OCI-M1 (cell line): ENCODE measurements around the gene WDR73.
A peak's percentile ranks its signal among the peaks of the same experiment; 100 is the strongest.
"Not testable (repeated sequence)": the region's sequence is repeated elsewhere in the genome, so short reads cannot be mapped to it uniquely, and the experiment has no call there.

Experiments used
- DNase-seq: peaks from one replicate; lab custom pipeline; 2025; lab: John Stamatoyannopoulos, UW

WDR73 gene

DNA sequence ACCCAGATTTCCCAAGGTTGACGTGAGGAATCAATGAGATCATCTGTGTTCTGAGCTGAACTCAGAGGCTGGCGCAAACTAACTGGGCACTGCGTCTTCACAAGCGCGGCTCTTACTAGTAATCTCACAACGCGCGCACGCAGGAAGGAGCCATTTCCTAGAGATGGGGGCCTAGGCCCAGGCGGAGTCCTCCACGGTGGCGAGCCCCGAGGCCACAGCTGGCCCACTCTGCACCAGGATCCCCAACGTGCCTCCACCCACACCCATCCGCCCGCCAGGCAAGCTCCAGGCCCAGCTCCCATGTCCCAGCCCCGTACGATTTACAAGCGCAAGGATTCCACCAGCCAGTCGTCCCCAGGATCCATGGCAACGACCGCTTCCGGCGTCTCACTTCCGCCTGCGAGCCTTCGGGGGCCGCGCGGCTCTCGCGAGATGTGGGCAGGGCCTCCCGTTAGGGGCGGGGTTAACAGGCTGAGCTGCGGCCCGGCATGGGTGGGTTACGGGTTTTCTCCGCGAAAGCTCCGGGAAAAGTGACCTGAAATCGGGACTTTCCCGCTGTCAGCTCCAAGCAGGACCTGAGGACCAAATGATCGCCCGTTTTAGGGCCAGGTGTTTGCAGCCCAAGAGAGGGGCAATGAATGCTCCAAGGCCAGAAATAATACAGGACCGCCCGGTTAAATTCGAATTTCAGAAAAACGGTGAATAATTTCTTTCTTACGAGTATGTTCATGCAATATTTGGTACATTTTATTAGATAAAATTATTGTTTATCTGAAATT is at the start of gene WDR73:
Gene WDR73 (minus strand): TSS at position 374 of the 779 bp plus-strand sequence. CDS start 9 bp downstream, at position 365.
- peak; percentile 95 for DNase-seq

DNA sequence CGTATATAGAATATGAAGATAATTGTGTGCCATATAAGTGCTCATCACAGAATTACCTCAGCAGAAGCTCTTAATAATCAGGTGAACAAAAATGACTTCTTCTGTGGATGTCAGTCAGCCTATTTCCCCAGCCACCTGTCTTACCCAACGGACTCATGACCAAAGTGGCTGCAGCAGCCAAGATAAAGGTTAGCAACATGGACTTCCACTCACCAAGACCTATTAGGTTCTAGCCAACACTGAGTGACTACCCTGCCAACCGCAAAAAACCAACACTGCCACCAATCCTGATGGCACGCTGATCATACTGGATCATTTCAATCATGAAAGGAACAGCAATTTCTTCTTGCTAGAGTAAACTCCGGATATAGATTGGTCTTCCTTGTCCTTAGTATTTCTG is 49.7 kb upstream of the WDR73 start:
- DNase-seq: no peak

DNA sequence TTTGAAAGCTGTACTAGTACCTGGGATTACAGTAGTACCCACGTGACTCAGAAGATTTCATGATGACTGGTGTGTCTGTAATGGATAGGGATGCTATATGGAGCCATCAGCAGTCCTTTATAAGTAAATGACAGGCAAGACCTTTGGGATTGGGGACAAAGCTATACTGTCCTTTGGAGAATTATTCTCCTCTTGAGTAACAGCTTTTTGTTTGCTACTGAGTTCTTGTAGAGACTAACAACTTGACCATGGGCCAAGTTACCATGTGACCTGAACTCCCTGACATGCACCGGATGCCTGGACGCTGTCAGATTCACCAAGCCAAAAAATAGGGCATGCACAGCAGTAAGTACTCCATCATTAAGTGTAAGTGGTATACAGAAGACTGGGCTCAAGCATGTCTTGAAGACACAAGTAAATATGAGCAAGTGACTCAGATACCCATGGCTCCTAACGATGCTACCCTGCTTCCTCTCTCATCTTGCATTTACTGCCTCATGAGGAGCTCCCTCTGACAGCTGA is 48.9 kb upstream of the WDR73 start:
- no peak for DNase-seq

DNA sequence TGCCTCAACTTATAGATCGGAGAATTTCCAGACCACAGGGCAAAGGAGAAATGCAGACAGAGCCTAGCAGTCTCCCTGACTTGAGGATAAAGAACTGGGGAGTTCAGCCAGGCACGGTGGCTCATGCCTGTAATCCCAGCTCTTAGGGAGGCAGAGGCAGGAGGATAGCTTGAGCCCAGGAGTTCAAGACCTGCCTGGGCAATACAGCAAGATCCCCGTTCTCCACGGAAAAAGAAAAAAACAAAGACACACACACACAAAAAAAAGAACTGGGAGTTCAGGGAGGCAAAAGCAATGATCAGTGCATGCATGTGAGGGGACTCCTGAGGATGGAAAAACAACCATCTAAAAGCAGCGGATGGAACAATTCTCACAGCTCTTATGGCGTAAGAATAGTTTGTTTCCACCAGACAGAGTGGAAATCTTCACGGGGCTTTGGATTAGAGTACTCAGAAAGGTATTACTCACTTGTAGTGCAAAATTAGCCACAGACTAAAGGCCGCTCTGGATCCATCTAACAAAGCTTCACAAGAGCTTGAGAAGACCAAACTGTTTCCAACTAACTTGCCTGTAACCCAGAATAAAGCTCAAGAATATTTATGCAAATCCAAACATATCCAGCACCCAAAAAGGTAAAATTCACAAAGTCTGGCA is 45.6 kb upstream of the WDR73 start:
- no peak for DNase-seq

DNA sequence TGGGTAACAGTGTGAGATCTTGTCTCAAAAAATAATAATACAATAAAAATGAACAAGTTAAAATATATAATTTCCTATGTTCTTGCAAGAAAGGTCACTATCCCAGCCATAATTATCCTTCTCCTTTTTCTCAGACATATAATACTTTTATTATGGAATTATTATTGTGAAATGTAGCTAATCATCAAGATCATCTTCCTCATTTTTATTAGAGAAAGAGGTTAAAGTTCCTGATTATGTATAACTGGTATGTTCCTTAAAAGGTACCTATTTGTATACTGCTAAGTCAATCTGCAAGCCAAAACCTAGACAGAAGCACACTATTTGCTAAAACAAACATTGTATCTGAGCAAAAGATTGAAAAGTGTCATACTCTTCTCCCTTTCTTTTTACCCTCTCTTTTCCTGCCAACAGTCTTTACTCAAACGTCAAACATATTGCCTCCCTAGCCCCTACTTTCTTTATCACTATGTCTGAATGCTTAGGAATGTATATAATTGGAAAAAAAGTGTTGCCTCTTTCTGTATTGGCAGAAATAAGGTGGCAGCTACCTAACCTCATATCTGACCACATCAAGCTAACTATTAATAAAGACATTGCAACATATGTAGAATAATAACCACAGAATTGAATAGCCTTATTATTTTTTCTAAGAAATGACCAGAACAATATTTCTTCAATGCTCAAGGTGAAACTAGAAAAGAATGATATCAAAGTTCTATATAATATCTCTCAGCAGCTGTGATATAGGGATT is 43.3 kb upstream of the WDR73 start:
- DNase-seq: no peak

DNA sequence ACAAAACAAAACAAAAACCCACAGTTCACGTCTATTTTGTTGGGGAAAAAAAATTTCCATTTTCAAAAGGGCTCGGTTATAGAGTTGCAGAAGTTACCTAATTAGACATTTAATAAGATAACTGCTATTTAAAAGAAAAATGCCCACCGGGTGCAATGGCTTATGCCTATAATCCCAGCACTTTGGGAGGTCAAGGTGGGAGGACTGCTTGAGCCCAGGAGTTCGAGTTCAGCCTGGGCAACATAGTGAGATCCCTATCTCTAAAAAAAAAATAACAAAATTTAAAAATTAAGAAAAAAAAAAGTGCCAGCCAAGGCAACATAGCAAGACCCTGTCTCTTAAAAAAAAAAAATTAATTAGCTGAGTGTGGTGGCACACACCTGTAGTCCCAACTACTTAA is 42.7 kb upstream of the WDR73 start:
- no peak for DNase-seq

DNA sequence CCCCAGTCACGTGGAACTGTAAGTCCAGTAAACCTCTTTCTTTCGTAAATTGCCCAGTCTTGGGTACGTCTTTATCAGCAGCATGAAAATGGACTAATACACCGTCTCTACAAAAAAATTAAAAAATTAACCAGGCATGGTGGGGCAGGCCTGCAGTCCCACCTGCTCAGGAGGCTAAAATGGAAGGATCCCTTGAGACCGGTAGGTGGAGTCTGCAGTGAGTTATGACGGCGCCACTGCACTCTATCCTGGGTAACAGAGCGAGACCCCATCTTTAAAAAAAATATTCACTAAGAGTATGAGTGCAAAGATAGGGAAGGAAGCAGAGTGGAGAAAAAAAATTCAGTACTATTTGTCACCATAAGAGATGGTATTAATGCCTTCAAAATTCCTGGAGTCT is 36.3 kb upstream of the WDR73 start:
- no peak for DNase-seq

DNA sequence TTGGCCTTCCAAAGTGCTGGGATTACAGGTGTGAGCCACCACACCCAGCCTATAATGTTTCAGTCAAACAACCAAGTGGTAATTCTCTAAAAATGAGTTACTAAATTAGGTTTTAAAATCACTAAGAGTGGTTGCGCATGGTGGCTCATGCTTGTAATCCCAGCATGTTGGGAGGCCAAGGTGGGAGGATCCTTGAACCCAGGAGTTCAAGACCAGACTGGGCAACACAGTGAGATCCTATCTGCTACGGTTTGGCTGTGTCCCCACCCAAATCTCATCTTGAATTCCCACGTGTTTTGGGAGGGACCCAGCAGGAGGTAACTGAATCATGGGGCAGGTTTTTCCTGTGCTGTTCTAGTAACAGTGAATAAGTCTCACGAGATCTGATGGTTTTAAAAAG is 35.8 kb upstream of the WDR73 start:
- DNase-seq: no peak

DNA sequence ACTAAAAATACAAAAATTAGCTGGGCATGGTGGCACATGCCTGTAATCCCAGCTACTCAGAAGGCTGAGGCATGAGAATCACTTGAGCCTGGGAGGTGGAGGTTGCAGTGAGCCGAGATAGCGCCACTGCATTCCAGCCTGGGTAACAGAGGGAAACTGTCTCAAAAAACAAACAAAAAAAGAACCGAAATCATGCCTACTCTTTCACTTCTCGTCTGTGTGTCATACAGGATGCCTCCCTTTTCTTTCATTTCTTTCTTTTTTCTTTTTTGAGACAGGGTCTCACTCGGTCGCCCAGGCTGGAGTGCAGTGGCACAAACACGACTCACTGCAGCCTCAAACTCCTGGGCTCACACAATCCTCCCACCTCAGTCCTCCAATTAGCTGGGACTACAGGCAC is 32.4 kb upstream of the WDR73 start:
- DNase-seq: not testable (repeated sequence)

DNA sequence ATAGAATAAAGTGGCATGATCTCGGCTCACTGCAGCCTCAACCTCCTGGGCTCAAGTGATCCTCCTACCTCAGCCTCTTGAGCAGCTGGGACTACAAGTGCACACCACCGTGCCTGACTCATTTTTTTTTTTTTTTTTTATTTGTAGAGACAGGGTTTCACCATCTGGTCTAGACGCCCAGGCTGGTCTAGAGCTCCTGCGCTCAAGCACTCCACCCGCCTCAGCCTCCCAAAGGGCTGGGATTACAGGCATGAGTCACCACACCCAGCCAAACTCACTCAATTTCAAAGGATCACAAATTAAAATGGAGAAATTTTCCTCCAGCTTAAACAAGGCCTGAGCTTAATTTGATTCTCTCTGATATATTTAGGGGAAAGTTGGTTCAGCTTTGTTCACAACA is 31.2 kb upstream of the WDR73 start:
- DNase-seq: no peak

DNA sequence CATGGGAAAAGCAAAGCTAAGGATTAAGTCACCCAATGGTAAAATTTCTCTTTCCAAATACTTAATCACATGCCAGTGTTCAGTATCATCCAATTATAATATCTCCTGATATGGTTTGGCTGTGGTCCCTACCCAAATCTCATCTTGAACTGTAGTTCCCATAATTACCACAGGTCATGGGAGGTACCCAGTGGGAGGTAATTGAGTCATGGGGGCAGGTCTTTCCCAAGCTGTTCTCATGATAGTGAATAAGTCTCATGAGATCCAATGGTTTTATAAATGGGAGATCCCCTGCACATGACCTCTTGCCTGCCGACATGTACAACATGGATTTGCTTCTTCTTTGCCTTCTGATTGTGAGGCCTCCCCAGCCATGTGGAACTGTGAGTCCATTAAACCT is 30.0 kb upstream of the WDR73 start:
- peak; percentile 17 for DNase-seq

DNA sequence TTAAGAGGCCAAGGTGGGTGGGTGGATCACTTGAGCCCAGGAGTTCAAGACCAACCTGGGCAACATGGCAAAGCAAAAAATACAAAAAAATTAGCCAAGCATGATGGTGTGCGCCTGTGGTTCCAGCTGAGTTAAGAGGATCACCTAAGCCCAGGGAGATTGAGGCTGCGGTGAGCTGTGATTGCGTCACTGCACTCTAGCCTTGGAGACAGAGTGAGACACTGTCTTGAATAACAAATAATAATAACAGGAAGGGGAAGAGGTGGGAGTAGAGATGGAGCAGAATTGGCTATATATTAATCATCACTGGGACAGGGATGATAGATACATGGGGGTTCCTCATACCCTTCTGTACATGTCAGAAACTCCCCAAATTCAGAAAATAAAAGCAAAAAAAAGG is 27.7 kb upstream of the WDR73 start:
- DNase-seq: no peak

DNA sequence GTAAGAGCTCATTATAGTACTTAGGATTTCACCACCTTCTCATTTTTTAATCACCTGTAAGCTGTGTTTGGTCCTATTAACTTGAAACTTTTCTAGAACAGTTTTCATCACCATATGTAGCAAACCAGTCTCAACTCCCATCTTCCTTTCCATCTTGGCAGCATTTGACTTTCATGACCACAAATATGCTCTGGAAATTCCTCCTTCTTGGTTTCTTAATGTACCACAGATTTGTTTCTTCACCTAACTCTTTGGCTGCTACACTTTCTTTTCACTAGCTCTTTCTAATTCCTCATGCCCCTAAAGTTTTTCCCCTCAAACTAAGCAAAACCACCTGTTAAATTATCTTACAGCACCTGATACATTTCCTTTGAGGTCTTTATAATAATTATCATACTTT is 17.1 kb upstream of the WDR73 start:
- no peak for DNase-seq

DNA sequence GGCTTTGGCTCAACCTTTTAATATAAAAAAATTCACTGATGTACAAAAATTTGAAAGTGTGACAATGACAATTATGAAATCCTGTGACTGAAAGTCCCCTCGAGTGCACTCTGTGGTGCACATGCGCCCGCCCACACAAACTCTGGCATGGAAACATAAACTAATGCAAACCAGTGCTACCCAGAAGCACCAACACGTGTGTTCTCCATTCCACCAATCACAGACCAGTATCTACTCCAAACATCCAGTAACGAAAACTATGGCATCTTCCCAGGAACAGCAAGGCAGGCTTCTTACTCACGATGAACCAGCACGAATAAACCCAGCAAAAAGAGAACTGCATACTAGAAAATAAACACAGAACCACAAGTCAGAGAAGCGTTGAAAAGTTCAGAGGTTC is 15.6 kb upstream of the WDR73 start:
- no peak for DNase-seq

DNA sequence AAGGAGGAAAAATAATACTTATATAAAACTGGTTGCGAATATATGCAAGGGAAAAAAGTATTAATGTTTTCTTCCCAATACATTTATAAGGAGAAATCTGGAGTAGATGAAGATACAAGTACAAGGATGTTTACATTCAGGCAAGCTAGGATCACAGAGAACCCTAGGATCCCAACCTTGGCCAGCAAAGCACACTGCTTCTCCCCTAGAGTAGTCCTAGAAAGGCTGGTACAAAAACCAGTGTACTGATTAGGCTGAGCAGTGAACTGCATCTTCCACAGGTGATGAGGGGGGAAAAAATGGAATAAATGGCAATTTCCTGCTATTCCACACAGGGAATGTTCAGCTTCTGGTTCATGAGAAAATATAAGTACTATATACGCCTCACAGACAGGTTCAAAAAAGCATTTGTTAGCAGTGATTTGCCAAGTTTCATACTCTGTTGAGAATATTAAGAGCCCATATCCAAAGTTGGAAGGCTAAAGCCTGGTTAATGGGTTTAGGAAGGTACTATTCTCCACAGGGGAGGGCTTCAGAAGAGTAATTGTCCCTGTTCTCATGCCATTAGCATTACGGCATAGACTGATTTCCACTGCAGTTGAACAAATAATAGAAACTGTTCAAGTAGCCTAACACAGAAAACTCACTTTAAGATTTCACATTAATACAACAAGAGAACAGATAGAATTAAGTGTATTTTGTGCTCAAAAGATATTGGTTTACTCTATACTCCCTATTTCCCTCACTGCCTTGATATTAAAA is 14.3 kb upstream of the WDR73 start:
- no peak for DNase-seq

DNA sequence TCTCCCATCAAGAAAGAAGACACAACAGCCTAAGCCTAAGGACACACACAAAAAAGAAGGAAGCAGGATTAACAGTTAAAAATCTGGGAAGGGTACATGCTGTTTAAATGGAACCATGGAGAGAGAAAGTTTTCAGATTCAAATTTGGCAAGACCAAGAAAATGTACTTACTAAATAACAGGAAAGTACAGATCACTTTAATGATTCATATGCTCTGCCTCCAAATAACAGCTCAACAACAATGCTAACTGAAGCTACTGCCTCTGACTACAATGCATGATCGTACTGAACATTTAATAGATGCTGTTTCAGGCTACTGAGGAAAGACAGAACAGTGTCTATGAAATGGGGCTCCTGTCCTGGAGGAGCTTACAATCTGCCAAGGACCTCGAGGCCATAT is 12.3 kb upstream of the WDR73 start:
- DNase-seq: no peak

DNA sequence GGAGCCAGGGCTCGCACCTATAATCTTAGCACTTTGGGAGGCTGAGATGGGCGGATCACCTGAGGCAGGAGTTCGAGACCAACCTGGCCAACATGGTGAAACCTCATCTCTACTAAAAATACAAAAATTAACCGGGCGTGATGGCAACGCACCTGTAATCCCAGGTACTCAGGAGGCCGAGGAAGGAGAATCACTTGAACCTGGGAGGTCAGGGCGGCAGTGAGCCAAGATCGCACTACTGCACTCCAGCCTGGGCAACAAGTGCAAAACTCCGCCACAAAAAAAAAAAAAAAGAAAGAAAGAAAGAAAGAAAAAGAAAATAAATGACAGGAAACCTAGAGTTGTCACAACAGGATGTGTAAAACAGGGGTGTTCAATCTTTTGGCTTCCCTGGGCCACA is 6.9 kb upstream of the WDR73 start:
- DNase-seq: no peak

DNA sequence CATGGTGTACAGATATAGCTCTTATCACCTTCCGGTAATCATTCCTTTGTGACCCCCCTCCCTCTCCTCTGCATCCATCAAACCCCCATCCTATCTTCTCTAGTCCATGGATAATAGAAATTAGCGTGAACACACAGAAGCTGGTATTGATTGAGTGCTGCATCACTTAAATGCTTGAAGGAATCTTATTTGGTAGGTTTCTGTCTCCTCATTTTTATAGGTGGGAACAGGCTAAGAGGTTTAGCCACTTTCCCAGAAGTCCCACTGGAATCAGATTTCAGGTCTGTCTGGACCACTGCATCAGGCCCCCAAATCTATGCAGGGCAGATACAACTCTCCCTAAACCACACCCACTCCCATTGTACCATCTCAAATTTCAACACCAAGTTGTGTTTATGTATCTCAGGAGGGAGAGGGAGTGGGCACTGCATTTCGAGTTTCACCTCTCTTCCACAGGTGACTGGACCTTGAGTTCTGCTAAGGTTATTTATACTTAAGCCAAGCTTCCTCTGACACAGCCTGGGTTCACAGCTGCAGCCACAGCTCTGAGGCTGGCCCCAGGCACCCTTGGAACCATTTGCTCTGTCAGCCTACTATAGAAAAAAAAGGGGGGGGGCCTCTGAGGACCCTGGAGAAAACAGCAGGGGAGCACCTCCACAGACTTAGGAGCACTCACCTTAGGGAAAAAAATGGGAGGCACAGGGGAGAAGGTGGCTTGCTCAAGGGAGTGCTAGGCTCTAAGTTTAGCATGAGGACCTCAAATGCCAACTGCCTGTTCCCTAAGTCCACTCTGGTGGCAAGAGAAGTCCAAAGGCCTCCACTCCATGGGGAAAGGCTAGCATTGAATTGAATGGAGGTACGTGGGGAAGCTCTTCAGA is 6.1 kb upstream of the WDR73 start:
- DNase-seq: no peak

DNA sequence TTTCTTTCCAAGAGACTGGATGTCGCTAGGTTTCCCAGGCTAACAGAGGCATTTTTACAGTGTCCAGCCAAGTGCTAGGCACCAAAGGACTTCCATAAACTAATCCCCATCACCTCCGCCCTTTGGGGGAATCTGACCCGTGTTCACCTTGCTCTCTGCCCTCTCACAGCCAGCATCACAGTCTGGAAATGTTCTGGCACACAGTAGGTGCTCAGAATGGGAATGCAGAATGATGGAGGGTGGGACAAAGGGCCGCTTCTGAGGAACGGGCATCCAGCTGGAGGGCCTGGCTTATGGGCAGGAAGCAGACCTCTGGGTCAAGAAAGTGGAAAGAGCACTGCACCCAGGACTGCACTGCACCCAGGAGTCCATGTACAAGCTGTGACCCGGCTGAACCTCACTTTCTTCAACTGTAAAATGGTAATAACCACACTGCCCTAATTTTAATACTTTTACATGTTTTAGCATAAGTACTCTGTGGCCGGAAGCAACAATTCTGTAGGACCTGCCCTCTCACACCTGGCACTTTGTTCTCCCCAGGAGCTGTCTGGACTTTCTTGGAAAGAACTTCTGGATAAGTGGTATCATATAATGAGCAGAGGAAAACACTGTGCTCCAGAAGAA is 4.8 kb upstream of the WDR73 start:
- DNase-seq: no peak

DNA sequence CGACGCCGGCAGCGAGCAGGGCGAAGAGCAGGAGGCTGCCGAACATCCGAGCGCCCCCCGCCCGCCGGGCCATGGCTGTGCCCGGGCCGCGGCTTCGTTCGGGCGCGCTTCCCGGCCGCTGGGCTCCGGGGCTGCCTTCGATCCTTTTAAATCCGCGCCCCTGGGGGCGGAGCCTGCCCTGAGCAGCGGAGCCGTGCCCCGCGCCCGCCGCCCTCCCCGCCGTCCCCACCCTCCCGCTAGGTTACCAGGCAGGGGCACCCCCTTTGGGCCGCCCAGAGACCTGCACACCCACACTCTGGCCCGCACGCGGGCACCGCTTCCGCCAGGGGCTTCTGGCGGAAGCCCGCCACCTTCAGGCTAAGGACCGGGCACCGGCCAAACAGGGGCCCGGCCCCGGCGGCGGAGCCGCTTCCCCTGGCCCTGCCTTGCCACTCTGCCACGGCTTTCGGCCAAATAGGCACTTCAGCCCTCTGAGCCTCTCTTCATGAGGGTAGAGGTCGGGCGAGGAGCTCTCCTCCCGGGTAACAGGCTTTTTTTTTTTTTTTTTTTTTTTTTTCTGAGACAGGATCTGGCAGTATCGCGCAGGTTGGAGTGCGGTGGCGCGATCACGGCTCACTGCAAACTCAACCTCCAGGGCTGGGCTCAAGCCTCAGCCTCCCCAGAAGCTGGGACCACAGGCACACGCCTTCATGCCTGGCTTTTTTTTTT is 4.2 kb upstream of the WDR73 start, which contains the start of gene NMB:
Gene NMB (minus strand): TSS at position 120 of the 708 bp plus-strand sequence. CDS start 47 bp downstream, at position 73.
- peak; percentile 88 for DNase-seq
